DND-41 (cell line): Measurements from ENCODE around the gene CTSD.

ENCODE experiments used
- EZH2 ChIP-seq: IDR thresholded peaks from 3 replicates; pipeline ENCODE4 v1.6.1; 2012; ENCODE audit warnings: borderline replicate concordance, low read depth, mild to moderate bottlenecking, moderate library complexity, low read length, inconsistent platforms; ENCODE audit not compliant: severe bottlenecking
- TF ChIP-seq, protein P1 (sequence below): IDR thresholded peaks from 2 replicates; pipeline ENCODE4 v1.5.1; 2012; ENCODE audit warnings: borderline replicate concordance, low read length, moderate library complexity, mild to moderate bottlenecking; ENCODE audit not compliant: poor library complexity, severe bottlenecking; ENCODE audit errors: extremely low read depth

DNA sequence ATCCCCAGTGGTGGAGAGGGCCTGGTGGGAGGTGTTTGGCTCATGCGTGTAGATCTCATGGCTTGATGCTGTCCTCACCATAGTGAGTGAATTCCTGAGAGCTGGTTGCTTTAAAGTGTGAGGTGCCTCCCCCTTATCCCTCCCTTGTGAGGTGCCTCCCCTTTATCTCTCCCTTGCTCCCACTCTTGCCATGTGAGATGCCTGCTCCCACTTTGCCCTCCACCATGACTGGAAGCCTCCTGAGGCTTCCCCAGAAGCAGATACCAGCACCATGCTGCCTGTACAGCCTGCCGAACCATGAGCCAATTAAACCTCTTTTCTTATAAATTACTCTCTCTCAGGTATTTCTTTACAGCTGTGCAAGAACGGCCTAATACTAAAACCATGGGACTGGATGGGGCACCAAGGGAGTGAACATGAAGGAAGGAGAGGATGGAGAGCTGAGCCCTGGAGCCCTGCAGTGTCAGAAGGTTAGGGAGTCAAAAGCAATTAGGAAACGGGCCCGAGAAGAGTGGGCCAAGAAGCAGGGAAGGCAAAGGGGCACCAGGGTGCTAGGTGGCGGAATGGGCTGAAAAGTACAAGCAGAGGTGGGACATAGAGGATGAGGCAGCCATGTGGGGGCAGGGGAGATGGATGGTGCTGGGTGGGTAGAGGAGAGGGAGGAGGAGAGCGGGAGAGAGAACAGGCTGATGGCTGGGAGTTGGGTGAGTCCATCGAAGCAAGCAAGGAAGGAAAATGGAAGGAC is 22.8 kb downstream of the CTSD start:
- no peak for TF ChIP-seq EZH2
- TF ChIP-seq, protein P1, sequence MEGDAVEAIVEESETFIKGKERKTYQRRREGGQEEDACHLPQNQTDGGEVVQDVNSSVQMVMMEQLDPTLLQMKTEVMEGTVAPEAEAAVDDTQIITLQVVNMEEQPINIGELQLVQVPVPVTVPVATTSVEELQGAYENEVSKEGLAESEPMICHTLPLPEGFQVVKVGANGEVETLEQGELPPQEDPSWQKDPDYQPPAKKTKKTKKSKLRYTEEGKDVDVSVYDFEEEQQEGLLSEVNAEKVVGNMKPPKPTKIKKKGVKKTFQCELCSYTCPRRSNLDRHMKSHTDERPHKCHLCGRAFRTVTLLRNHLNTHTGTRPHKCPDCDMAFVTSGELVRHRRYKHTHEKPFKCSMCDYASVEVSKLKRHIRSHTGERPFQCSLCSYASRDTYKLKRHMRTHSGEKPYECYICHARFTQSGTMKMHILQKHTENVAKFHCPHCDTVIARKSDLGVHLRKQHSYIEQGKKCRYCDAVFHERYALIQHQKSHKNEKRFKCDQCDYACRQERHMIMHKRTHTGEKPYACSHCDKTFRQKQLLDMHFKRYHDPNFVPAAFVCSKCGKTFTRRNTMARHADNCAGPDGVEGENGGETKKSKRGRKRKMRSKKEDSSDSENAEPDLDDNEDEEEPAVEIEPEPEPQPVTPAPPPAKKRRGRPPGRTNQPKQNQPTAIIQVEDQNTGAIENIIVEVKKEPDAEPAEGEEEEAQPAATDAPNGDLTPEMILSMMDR, result no peak
